Stimulated activated CD8-positive, alpha-beta memory T cell treated with anti-CD3 and anti-CD28 coated beads, Interleukin-7, amount 100 ng/mL, for 4 hours (primary cell): ENCODE measurements around the gene RBM10.

ENCODE experiments used
- DNase-seq, 2 donors: peaks; one replicate each; pipeline ENCODE4 v3.0.0-alpha.2; 2020; ENCODE audit warnings: low read depth in 2 of 2

RBM10 gene

GRCh38 chrX:47176101-47176740 lies 31.2 kb downstream of the RBM10 start:
- DNase-seq = no peak

GRCh38 chrX:47177079-47177478 lies 32.1 kb downstream of the RBM10 start:
- DNase-seq = no peak

- DNase-seq = no peak
Measured at GRCh38 chrX:47178337-47178736, 33.3 kb downstream of the RBM10 start.

GRCh38 chrX:47179221-47179927 lies 34.4 kb downstream of the RBM10 start:
- no peak for DNase-seq

- no peak for DNase-seq
Measured at GRCh38 chrX:47179928-47180255, 34.9 kb downstream of the RBM10 start.

- no peak for DNase-seq
Measured at GRCh38 chrX:47180346-47180745, 35.3 kb downstream of the RBM10 start.

GRCh38 chrX:47181301-47181700 lies 36.3 kb downstream of the RBM10 start:
- DNase-seq = no peak

GRCh38 chrX:47182106-47182700 lies 37.2 kb downstream of the RBM10 start:
- DNase-seq = no peak

- DNase-seq = no peak
Measured at GRCh38 chrX:47184486-47184885, 39.5 kb downstream of the RBM10 start.

GRCh38 chrX:47185241-47185640 lies 40.2 kb downstream of the RBM10 start:
- no peak for DNase-seq

- DNase-seq = no peak
Measured at GRCh38 chrX:47186096-47186740, 41.2 kb downstream of the RBM10 start.

GRCh38 chrX:47187106-47187677 lies 42.2 kb downstream of the RBM10 start:
- no peak for DNase-seq

- DNase-seq = no peak
Measured at GRCh38 chrX:47189906-47190305, 44.9 kb downstream of the RBM10 start.

GRCh38 chrX:47190445-47191269 lies 45.6 kb downstream of the RBM10 start:
- DNase-seq = peak; percentile 71 to 77

GRCh38 chrX:47191331-47191730 lies 46.3 kb downstream of the RBM10 start:
- DNase-seq = peak; percentile 26 to 44

GRCh38 chrX:47191806-47192401 lies 46.9 kb downstream of the RBM10 start:
- no peak for DNase-seq

GRCh38 chrX:47193475-47194193 lies 48.6 kb downstream of the RBM10 start, which contains the start of gene UBA1:
TSS of gene UBA1 (plus strand) at chrX:47193829. CDS start at chrX:47198803, 4,974 bp downstream.
- DNase-seq = peak; percentile 90 to 94

- DNase-seq = no peak
Measured at GRCh38 chrX:47194194-47194787, 49.3 kb downstream of the RBM10 start.

- no peak for DNase-seq
Measured at GRCh38 chrX:47196098-47196497, 51.1 kb downstream of the RBM10 start.

GRCh38 chrX:47197526-47197925 lies 52.5 kb downstream of the RBM10 start:
- DNase-seq = no peak
